Lung (tissue), 12 donors: Measurements from ENCODE around the gene FKBP5. TPM values are rescaled to one million over a fixed set of nuclear protein-coding genes. Genes with fewer than 3 reads are reported as not detected.

Experiments used
- ATAC-seq: fragments of 200-7000 bp; cut with Tn5 transposase; one replicate; pipeline ENCODE4 v1.9.1; 2020; ENCODE audit warnings: moderate number of reproducible peaks; ENCODE audit not compliant: insufficient read depth, low FRiP score
- DNase-seq, 3 donors: peaks; one replicate each; pipeline ENCODE4 v3.0.0-alpha.2; 2013 to 2017
- H3K27ac ChIP-seq, 2 donors: one replicate each; pipeline ENCODE4 v1.5.1; 2013; ENCODE audit warnings: mild to moderate bottlenecking in 2 of 2, moderate library complexity in 2 of 2, control low read depth in 1 of 2, inconsistent platforms in 1 of 2, low read depth in 1 of 2, low read length in 1 of 2
- H3K27me3 ChIP-seq, 3 donors: one replicate each; pipeline ENCODE4 v1.5.1; 2013; ENCODE audit warnings: low read length in 2 of 3; ENCODE audit not compliant: control insufficient read depth in 3 of 3, insufficient read depth in 3 of 3
- H3K36me3 ChIP-seq, 4 donors: one replicate each; pipeline ENCODE4 v1.5.1; 2013; ENCODE audit warnings: low read length in 4 of 4, mild to moderate bottlenecking in 1 of 4, moderate library complexity in 1 of 4; ENCODE audit not compliant: control insufficient read depth in 4 of 4, insufficient read depth in 4 of 4
- H3K4me1 ChIP-seq, 5 donors: one replicate each; pipeline ENCODE4 v1.5.1; 2013; ENCODE audit warnings: low read length in 5 of 5, mild to moderate bottlenecking in 2 of 5, moderate library complexity in 1 of 5; ENCODE audit not compliant: control insufficient read depth in 5 of 5, insufficient read depth in 5 of 5
- H3K4me3 ChIP-seq: one replicate; pipeline ENCODE4 v1.5.1; 2013; ENCODE audit warnings: mild to moderate bottlenecking, control low read depth, moderate library complexity
- H3K9ac ChIP-seq, 2 donors: one replicate each; pipeline ENCODE4 v1.5.1; 2013; ENCODE audit warnings: low read length in 2 of 2, control low read depth in 1 of 2; ENCODE audit not compliant: insufficient read depth in 1 of 2
- H3K9me3 ChIP-seq, 4 donors: one replicate each; pipeline ENCODE4 v1.5.1; 2013; ENCODE audit warnings: low read length in 3 of 4, mild to moderate bottlenecking in 1 of 4, moderate library complexity in 1 of 4; ENCODE audit not compliant: control insufficient read depth in 4 of 4, insufficient read depth in 3 of 4
- CTCF ChIP-seq: IDR thresholded peaks from 2 replicates; pipeline ENCODE4 v1.5.1; 2012; ENCODE audit warnings: mild to moderate bottlenecking; ENCODE audit errors: control extremely low read depth, extremely low read depth
- WGBS, 2 donors: extraction: QIAGEN DNeasy Blood & Tissue Kit; methylation state at CpG; one replicate each; pipeline ENCODE4 v1.1.7; 2013; 5-methylcytosine and 5-hydroxymethylcytosine counted together
- polyA plus RNA-seq, 2 donors: library from polyadenylated mRNA; stranded (reverse); fragments of 200-250 nt; gene quantifications; one replicate each; pipeline ENCODE4 v1.2.1, GENCODE V29; 2013
- total RNA-seq, 2 donors: library from RNA; depleted of rRNA in 1 of 2; stranded (reverse); fragments of >200 nt in 1 of 2; gene quantifications; one replicate each; pipeline ENCODE4 v1.2.1, GENCODE V29; 2014 to 2021
- donor health status: control.
- donor health status: control.
- donor health status: Bipolar disorder and iron deficiency.
- donor health status: healthy.
- donor health status: DM: yes; HTN: yes; CAD: no.

FKBP5 gene
- total and polyA plus RNA-seq, 4 donors, result 25.9 to 245 (median 106) TPM

GRCh38 chr6:35662999-35663398 lies 25.7 kb downstream of the FKBP5 start:
- ATAC-seq, result no peak
- TF ChIP-seq CTCF, result no peak
- H3K27me3 ChIP-seq, result no peaks in the 10 kb centered on the region
- no peaks in the 10 kb centered on the region for H3K9me3 ChIP-seq
- H3K36me3 ChIP-seq, result no peaks in the 10 kb centered on the region
- no peak overlapping the region for H3K4me3 ChIP-seq
- DNase-seq, result no peak
- H3K27ac ChIP-seq, result peak overlapping the region in 1 of 2 donors; percentile 16
- H3K9ac ChIP-seq, result no peak overlapping the region
- peaks cover 0 to 18% (median 2%) of the 10 kb centered on the region in 5 donors for H3K4me1 ChIP-seq
- WGBS, 2 donors, result 69 to 79% methylated on average over 7 of the region's 7 CpGs

DNA sequence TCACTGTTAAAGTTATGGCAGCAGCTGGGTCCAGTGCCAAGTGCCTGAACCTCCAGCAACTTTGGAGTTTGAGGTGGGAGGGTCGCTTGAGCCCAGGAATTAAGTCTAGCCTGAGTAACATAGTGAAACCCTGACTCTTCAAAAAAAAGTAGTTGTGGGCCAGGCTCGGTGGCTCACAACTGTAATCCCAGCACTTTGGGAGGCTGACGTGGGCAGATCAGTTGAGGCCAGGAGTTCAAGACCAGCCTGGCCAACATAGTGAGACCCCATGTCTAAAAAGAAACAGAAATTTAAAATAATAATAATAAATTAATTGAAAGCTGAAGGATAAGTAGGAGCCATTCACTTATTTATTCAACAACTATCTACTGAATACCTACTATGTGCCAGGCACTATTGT lies 33.8 kb downstream of the FKBP5 start:
- H3K9me3 ChIP-seq, result no peaks in the 10 kb centered on the region
- DNase-seq (no peak), ATAC-seq (no peak)
- WGBS, 2 donors, result 95 to 97% methylated on average over 3 of the region's 3 CpGs
- H3K9ac ChIP-seq, result no peak overlapping the region
- no peak for TF ChIP-seq CTCF
- H3K27ac ChIP-seq, result no peak overlapping the region
- H3K36me3 ChIP-seq, result peaks cover 0 to 4% (median 0%) of the 10 kb centered on the region in 4 donors
- H3K27me3 ChIP-seq, result no peaks in the 10 kb centered on the region
- no peak overlapping the region for H3K4me3 ChIP-seq
- H3K4me1 ChIP-seq, result peaks cover 0 to 2% (median 0%) of the 10 kb centered on the region in 5 donors

- Histone ChIP-seq H3K9me3 (no peaks in the 10 kb centered on the region), H3K9ac (no peak overlapping the region), H3K4me1 (peaks cover 0 to 4% (median 0%) of the 10 kb centered on the region in 5 donors), H3K27ac (no peak overlapping the region), H3K4me3 (no peak overlapping the region), H3K36me3 (peaks cover 0 to 6% (median 2%) of the 10 kb centered on the region in 4 donors), H3K27me3 (no peaks in the 10 kb centered on the region)
- DNase-seq, result no peak
- 87 to 89% methylated on average over 3 of the region's 3 CpGs for WGBS, 2 donors
- TF ChIP-seq CTCF, result no peak
- no peak for ATAC-seq
Observed at GRCh38 chr6:35651244-35651643, 37.5 kb downstream of the FKBP5 start.

GRCh38 chr6:35650015-35650414 lies 38.7 kb downstream of the FKBP5 start:
- H3K27me3 ChIP-seq, result no peaks in the 10 kb centered on the region
- H3K36me3 ChIP-seq, result peaks cover 0 to 14% (median 3%) of the 10 kb centered on the region in 4 donors
- ATAC-seq (no peak), DNase-seq (no peak)
- 95 to 96% methylated on average over 4 of the region's 4 CpGs for WGBS, 2 donors
- no peaks in the 10 kb centered on the region for H3K9me3 ChIP-seq
- H3K4me3 ChIP-seq, result no peak overlapping the region
- H3K4me1 ChIP-seq, result peaks cover 0 to 4% (median 0%) of the 10 kb centered on the region in 5 donors
- no peak for TF ChIP-seq CTCF
- H3K27ac ChIP-seq, result no peak overlapping the region
- H3K9ac ChIP-seq, result no peak overlapping the region
